Measurements from ENCODE around the gene SORT1. TPM values are rescaled to one million over a fixed set of nuclear protein-coding genes. Genes with fewer than 3 reads are reported as not detected.

SORT1 gene
- total RNA-seq, 1 donor = 9.3 TPM

DNA sequence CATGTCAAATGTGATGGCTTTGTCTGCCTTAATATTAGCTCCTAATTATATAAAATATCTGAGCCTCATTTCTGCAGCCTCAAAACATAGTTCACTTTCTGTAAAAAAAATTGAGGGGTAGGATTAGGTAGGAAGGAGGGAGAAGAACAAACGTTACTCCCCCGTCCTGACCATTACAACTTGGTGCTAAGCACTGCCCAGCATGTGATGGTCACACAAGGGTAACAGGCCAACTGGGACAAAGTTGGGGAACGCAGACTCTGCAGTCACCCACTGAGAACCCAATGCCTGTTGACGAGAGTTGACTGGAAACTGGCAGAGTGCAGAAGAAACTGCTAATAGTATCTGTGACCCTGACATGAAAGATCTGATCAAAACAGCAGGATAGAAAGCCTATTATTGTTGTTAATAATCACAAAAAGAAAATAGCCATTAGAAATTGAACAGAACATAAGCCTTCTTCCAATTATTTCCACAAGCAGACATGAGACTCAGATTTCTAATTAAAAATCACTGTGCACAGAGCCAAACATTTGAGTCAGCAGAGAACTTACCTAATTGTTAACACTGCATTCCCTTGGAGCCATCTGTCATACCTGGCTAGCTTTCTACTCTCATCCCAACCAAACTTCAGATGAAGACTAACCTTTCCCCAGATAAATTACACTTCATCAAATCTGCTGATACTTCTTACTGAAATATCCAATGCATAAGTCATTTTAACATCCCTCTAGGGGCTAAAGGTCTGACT, 5.5 kb downstream of the SORT1 start:
- Histone ChIP-seq H3K9me3 (ENCODE audit: low read depth, low read length) (no peaks in the 10 kb centered on the region), H3K27me3 (ENCODE audit: insufficient read depth, low read length) (peaks cover 28% of the 10 kb centered on the region), H3K4me1 (ENCODE audit: insufficient read depth, low read length) (peaks cover 86% of the 10 kb centered on the region), H3K4me3 (ENCODE audit: low read length) (no peak overlapping the region)

- Histone ChIP-seq H3K9me3 (ENCODE audit: low read depth, low read length) (no peaks in the 10 kb centered on the region), H3K4me1 (ENCODE audit: insufficient read depth, low read length) (peaks cover 80% of the 10 kb centered on the region), H3K27me3 (ENCODE audit: insufficient read depth, low read length) (peaks cover 23% of the 10 kb centered on the region), H3K4me3 (ENCODE audit: low read length) (no peak overlapping the region)
Measured at GRCh38 chr1:109391626-109392025, 6.1 kb downstream of the SORT1 start.

GRCh38 chr1:109391157-109391556, 6.6 kb downstream of the SORT1 start:
- H3K27me3 ChIP-seq (ENCODE audit: insufficient read depth, low read length) = peaks cover 19% of the 10 kb centered on the region

DNA sequence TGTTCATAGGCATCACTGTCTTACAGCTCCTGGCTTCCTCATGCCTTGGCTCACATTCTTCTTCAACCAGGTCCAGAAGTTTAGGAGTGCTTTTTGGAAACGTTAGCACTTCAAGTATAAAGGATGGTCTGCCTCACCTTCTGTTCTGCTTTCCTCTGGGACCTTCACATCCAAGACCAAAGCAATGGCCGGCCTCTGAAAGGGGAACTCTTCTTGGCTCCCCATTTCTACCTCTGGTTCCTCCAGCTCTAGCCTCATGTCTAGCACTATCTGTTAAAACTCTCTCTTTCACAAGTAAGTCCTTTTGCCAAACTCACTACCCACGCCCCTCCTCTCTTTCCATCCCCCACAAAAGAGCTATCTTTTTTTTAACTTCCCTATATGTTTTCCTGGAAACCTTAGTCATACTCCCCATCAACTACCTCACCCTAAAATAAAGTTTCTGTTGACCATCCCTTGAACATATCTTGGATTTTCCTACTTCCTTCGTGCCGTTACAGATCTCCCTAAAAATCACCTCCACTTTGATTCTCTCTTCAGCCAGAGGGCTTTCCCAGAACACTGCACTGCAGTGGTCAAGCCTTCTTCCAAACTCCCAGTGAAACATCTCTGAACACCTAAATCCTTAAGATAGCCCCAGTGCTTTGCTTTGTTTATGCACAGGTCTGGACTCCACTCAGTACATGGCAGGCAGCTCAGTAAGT, 7.9 kb downstream of the SORT1 start:
- peaks cover 63% of the 10 kb centered on the region for H3K4me1 ChIP-seq (ENCODE audit: insufficient read depth, low read length)
- H3K9me3 ChIP-seq (ENCODE audit: low read depth, low read length) = no peaks in the 10 kb centered on the region
- peaks cover 8% of the 10 kb centered on the region for H3K27me3 ChIP-seq (ENCODE audit: insufficient read depth, low read length)
- H3K4me3 ChIP-seq (ENCODE audit: low read length) = no peak overlapping the region

More at GRCh38 chr1:109391157-109391556, 6.6 kb downstream of the SORT1 start:
- H3K9me3 ChIP-seq (ENCODE audit: low read depth, low read length) = no peaks in the 10 kb centered on the region
- H3K4me3 ChIP-seq (ENCODE audit: low read length) = no peak overlapping the region
- H3K4me1 ChIP-seq (ENCODE audit: insufficient read depth, low read length) = peaks cover 76% of the 10 kb centered on the region

GRCh38 chr1:109388884-109389637, 8.7 kb downstream of the SORT1 start:
- H3K27me3 ChIP-seq (ENCODE audit: insufficient read depth, low read length) = peaks cover 5% of the 10 kb centered on the region

DNA sequence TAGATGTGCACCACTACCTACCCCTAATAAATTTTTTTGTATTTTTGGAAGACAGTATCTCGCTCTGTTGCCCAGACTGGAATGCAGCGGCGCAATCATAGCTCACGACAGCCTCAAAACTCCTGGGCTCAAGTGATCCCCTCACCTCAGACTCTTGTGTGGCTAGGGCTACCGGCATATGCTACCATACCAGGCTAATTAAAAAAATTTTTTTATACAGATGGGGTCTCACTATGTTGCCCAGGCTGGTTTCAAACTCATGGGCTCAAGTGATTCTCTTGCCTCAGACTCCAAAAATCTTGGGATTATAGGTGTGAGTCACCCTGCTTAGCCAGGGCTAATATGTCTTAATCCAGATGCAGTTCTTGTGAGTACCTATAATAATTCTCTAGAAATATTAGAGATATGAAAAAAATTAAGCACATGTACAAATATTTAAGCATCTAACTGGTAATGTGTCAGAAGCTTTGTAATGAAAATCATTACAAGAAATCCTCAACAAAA, 9.5 kb downstream of the SORT1 start:
- peaks cover 5% of the 10 kb centered on the region for H3K27me3 ChIP-seq (ENCODE audit: insufficient read depth, low read length)
- peaks cover 50% of the 10 kb centered on the region for H3K4me1 ChIP-seq (ENCODE audit: insufficient read depth, low read length)
- H3K9me3 ChIP-seq (ENCODE audit: low read depth, low read length) = no peaks in the 10 kb centered on the region
- H3K4me3 ChIP-seq (ENCODE audit: low read length) = no peak overlapping the region

More at GRCh38 chr1:109388884-109389637, 8.7 kb downstream of the SORT1 start:
- no peaks in the 10 kb centered on the region for H3K9me3 ChIP-seq (ENCODE audit: low read depth, low read length)
- H3K4me3 ChIP-seq (ENCODE audit: low read length) = no peak overlapping the region
- H3K4me1 ChIP-seq (ENCODE audit: insufficient read depth, low read length) = peaks cover 57% of the 10 kb centered on the region

GRCh38 chr1:109386054-109386717, 11.5 kb downstream of the SORT1 start:
- peaks cover 33% of the 10 kb centered on the region for H3K4me1 ChIP-seq (ENCODE audit: insufficient read depth, low read length)
- H3K9me3 ChIP-seq (ENCODE audit: low read depth, low read length) = no peaks in the 10 kb centered on the region

GRCh38 chr1:109385417-109385816, 12.3 kb downstream of the SORT1 start:
- H3K4me3 ChIP-seq (ENCODE audit: low read length) = no peak overlapping the region
- peaks cover 5% of the 10 kb centered on the region for H3K27me3 ChIP-seq (ENCODE audit: insufficient read depth, low read length)
- no peaks in the 10 kb centered on the region for H3K9me3 ChIP-seq (ENCODE audit: low read depth, low read length)
- H3K4me1 ChIP-seq (ENCODE audit: insufficient read depth, low read length) = peaks cover 26% of the 10 kb centered on the region

More at GRCh38 chr1:109386054-109386717, 11.5 kb downstream of the SORT1 start:
- peaks cover 5% of the 10 kb centered on the region for H3K27me3 ChIP-seq (ENCODE audit: insufficient read depth, low read length)
- no peak overlapping the region for H3K4me3 ChIP-seq (ENCODE audit: low read length)

- H3K4me1 ChIP-seq (ENCODE audit: insufficient read depth, low read length) = peaks cover 10% of the 10 kb centered on the region
- H3K27me3 ChIP-seq (ENCODE audit: insufficient read depth, low read length) = peaks cover 5% of the 10 kb centered on the region
- no peak overlapping the region for H3K4me3 ChIP-seq (ENCODE audit: low read length)
- H3K9me3 ChIP-seq (ENCODE audit: low read depth, low read length) = no peaks in the 10 kb centered on the region
Measured at GRCh38 chr1:109383854-109384253, 13.9 kb downstream of the SORT1 start.

DNA sequence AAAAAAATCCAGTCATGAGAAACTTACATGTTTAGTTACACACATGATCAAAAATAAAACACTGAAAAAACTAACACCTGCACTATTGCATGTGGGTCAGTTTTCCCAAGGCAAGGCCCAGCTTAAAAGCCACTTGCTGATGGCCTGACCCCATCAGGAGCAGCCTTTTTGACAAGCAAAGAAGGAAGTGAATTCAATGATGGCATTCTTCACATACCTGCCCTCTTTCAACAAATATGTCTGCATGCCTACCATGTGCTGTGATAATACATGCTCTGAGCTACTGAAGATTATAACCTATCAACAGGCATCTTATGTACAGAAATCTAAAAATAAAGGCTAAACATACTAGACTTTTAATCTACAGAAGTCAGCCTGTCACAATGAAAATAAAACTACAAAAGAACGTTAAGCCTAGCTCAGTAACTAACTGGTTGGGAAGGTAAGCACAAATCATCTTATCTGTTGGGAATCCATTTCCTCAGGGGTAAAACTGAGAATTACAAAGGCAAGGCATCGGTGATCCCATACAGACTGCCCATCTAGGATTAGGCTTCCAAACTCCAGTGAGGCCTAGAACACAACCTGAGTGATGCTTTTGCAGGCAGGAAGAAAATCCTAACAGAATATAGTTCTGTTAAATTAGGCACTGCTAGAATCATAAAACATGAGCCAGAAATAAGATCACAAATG, 14.5 kb downstream of the SORT1 start:
- Histone ChIP-seq H3K4me3 (ENCODE audit: low read length) (no peak overlapping the region), H3K4me1 (ENCODE audit: insufficient read depth, low read length) (peaks cover 6% of the 10 kb centered on the region), H3K9me3 (ENCODE audit: low read depth, low read length) (no peaks in the 10 kb centered on the region), H3K27me3 (ENCODE audit: insufficient read depth, low read length) (peaks cover 3% of the 10 kb centered on the region)

DNA sequence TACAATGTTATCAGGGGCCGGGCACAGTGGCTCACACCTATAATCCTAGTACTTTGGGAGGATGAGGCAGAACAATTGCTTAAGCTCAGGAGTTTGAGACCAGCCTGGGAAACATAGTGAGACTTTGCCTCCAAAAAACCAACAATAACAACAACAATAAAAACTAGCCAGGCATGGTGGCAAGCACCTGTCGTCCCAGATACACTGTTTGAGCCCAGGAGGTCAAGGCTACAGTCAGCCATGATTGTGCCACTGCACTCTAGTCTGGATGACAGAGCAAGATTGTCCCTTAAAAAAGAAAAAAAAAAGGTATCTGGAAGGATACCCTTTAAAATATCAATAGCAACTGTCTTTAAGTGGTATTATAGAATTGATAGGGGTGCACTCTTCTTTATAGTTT, 16.1 kb downstream of the SORT1 start:
- no peaks in the 10 kb centered on the region for H3K4me1 ChIP-seq (ENCODE audit: insufficient read depth, low read length)
- H3K27me3 ChIP-seq (ENCODE audit: insufficient read depth, low read length) = no peaks in the 10 kb centered on the region
- no peak overlapping the region for H3K4me3 ChIP-seq (ENCODE audit: low read length)
- no peaks in the 10 kb centered on the region for H3K9me3 ChIP-seq (ENCODE audit: low read depth, low read length)

- Histone ChIP-seq H3K4me3 (ENCODE audit: low read length) (no peak overlapping the region), H3K27me3 (ENCODE audit: insufficient read depth, low read length) (no peaks in the 10 kb centered on the region), H3K9me3 (ENCODE audit: low read depth, low read length) (no peaks in the 10 kb centered on the region), H3K4me1 (ENCODE audit: insufficient read depth, low read length) (no peaks in the 10 kb centered on the region)
Measured at GRCh38 chr1:109379907-109380306, 17.8 kb downstream of the SORT1 start.

- Histone ChIP-seq H3K4me1 (ENCODE audit: insufficient read depth, low read length) (no peaks in the 10 kb centered on the region), H3K4me3 (ENCODE audit: low read length) (no peak overlapping the region), H3K9me3 (ENCODE audit: low read depth, low read length) (no peaks in the 10 kb centered on the region), H3K27me3 (ENCODE audit: insufficient read depth, low read length) (no peaks in the 10 kb centered on the region)
Measured at GRCh38 chr1:109379422-109379821, 18.3 kb downstream of the SORT1 start.

DNA sequence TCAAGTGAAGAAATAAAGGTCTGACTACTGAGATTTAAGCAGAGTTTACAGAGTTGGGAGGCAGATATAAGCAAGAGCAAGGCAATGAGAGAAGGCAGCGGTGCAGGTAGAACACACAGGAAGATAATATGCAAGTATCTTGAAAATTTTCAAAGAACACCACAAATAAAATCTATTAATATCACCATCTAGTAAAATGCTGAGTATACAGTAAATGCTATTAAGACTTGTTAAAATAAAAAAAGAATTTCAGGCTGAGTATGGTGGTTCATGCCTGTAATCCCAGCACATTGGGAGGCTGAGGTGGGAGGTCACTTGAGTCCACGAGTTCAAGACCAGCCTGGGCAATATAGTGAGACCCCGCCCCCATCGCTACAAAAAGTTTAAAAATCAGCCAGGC, 20.0 kb downstream of the SORT1 start:
- no peaks in the 10 kb centered on the region for H3K27me3 ChIP-seq (ENCODE audit: insufficient read depth, low read length)
- H3K4me1 ChIP-seq (ENCODE audit: insufficient read depth, low read length) = peaks cover 12% of the 10 kb centered on the region
- H3K4me3 ChIP-seq (ENCODE audit: low read length) = no peak overlapping the region
- no peaks in the 10 kb centered on the region for H3K9me3 ChIP-seq (ENCODE audit: low read depth, low read length)

All from mononuclear cell (primary cell).